ENCODE data around the gene EIF6. TPM values are rescaled to one million over a fixed set of nuclear protein-coding genes. Genes with fewer than 3 reads are reported as not detected.
A peak's percentile ranks its signal among the peaks of the same experiment; 100 is the strongest.

EIF6 gene
- total and polyA plus RNA-seq, 2 experiments from 2014 or later: 166 to 245 TPM

GRCh38 chr20:35314816-35315631, 30.5 kb upstream of the EIF6 start:
- H3K36me3 ChIP-seq (ENCODE audit: low read depth): no peaks in the 10 kb centered on the region
- H3K9me2 ChIP-seq (ENCODE audit: insufficient read depth): no peaks in the 10 kb centered on the region
- H3K27me3 ChIP-seq (replicated peaks; ENCODE audit: insufficient read depth): no peaks in the 10 kb centered on the region
- no peak overlapping the region for H3K4me3 ChIP-seq
- H3K4me2 ChIP-seq (ENCODE audit: unreplicated experiment): no peak overlapping the region
- peak overlapping the region; percentile 65 for H3K27ac ChIP-seq
- no peaks in the 10 kb centered on the region for H3K79me2 ChIP-seq (ENCODE audit: insufficient read depth)
- no peak for TF ChIP-seq EZH2 (IDR thresholded peaks at IDR 0.05; ENCODE audit: insufficient read depth, poor library complexity, severe bottlenecking)
- TF ChIP-seq EZH2phosphoT487 (IDR thresholded peaks at IDR 0.05; ENCODE audit: insufficient read depth, low read depth): no peak
- no peak overlapping the region for H3K9ac ChIP-seq
- no peaks in the 10 kb centered on the region for H3K9me3 ChIP-seq (ENCODE audit: low read depth)
- peaks cover 58% of the 10 kb centered on the region for H3F3A ChIP-seq (ENCODE audit: insufficient read depth)
- DNase-seq: no peak
- WGBS, 2 experiments (ENCODE audit: low coverage in 1 of 2, low lambda C conversion rate in 2 of 2, missing lambda C conversion rate in 2 of 2): 74 to 78% methylated on average over 3 of the region's 3 CpGs
- in situ Hi-C loops (cut with MboI): no loop called here
- H2AFZ ChIP-seq: no peak overlapping the region
- H4K20me1 ChIP-seq (ENCODE audit: insufficient read depth): no peaks in the 10 kb centered on the region
- peaks cover 73% of the 10 kb centered on the region for H3K4me1 ChIP-seq (ENCODE audit: insufficient read depth)

DNA sequence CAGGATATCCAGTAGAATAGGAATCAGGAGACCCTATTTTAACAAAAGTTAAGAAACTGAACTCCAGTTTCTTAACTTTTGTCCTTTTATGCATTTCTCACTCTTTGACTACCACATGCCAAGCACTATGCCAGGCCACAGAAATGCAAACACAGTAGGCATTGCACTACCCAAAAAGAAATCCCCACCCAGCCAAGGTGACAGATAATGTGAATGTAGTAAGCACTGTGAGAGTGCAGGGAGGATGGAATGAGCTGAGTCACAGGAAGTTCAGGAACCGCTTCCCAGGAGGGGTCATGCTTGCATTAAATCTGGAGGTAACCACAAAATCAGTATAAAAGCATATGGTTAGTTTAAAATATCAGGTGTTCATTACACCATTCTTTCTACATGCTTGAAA, 27.7 kb upstream of the EIF6 start:
- TF ChIP-seq EZH2phosphoT487 (IDR thresholded peaks at IDR 0.05; ENCODE audit: insufficient read depth, low read depth): peak; percentile 86; the same call in 1 of the 2 replicates
- TF ChIP-seq EZH2 (IDR thresholded peaks at IDR 0.05; ENCODE audit: insufficient read depth, poor library complexity, severe bottlenecking): no peak
- no peaks in the 10 kb centered on the region for H4K20me1 ChIP-seq (ENCODE audit: insufficient read depth)
- peak; percentile 92 for DNase-seq
- H3K27ac ChIP-seq: peak overlapping the region; percentile 79
- no peaks in the 10 kb centered on the region for H3K9me3 ChIP-seq (ENCODE audit: low read depth)
- 0% methylated on average over 1 of the region's 1 CpG for WGBS, 2 experiments (ENCODE audit: low coverage in 1 of 2, low lambda C conversion rate in 2 of 2, missing lambda C conversion rate in 2 of 2)
- 0 out of 2 replicates have a peak overlapping the region, but pooled peaks have one; percentile 10 for H3K4me3 ChIP-seq
- no peaks in the 10 kb centered on the region for H3K27me3 ChIP-seq (replicated peaks; ENCODE audit: insufficient read depth)
- peak overlapping the region; percentile 50 for H3K9ac ChIP-seq
- no peaks in the 10 kb centered on the region for H3K9me2 ChIP-seq (ENCODE audit: insufficient read depth)
- no peak overlapping the region for H2AFZ ChIP-seq
- no peaks in the 10 kb centered on the region for H3K36me3 ChIP-seq (ENCODE audit: low read depth)
- H3F3A ChIP-seq (ENCODE audit: insufficient read depth): peaks cover 64% of the 10 kb centered on the region
- H3K79me2 ChIP-seq (ENCODE audit: insufficient read depth): no peaks in the 10 kb centered on the region
- H3K4me1 ChIP-seq (ENCODE audit: insufficient read depth): peaks cover 73% of the 10 kb centered on the region
- in situ Hi-C loops (cut with MboI): no loop called here
- H3K4me2 ChIP-seq (ENCODE audit: unreplicated experiment): peak overlapping the region; percentile 74

DNA sequence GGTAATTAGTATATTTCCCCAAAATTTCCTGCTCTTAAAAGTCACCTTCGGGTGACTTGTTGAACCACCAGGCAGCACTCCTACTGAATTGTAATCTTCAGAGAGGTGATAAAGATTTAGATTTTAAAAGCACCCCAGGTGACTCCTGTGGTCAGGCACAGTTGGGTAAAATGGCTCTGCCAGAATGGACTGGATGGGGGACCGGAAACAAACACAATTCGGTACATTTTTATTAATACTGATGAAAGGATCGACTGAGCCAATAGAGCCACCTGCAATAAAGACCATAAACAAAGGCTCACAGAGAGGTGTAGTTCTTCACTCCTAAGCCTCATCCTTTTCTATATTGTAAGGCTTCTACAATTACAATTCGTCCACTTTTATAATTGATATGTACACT, 27.2 kb upstream of the EIF6 start:
- Histone ChIP-seq H3K9ac (peak overlapping the region; percentile 50), H3K9me2 (ENCODE audit: insufficient read depth) (no peaks in the 10 kb centered on the region), H3K4me1 (ENCODE audit: insufficient read depth) (peaks cover 78% of the 10 kb centered on the region), H2AFZ (no peak overlapping the region), H3K36me3 (ENCODE audit: low read depth) (no peaks in the 10 kb centered on the region), H4K20me1 (ENCODE audit: insufficient read depth) (no peaks in the 10 kb centered on the region), H3K9me3 (ENCODE audit: low read depth) (no peaks in the 10 kb centered on the region), H3K27ac (peak overlapping the region; percentile 79), H3K27me3 (replicated peaks; ENCODE audit: insufficient read depth) (no peaks in the 10 kb centered on the region), H3F3A (ENCODE audit: insufficient read depth) (peaks cover 69% of the 10 kb centered on the region), H3K79me2 (ENCODE audit: insufficient read depth) (no peaks in the 10 kb centered on the region), H3K4me2 (ENCODE audit: unreplicated experiment) (peak overlapping the region; percentile 74), H3K4me3 (0 out of 2 replicates have a peak overlapping the region, but pooled peaks have one; percentile 10)
- in situ Hi-C loops (cut with MboI): no loop called here
- WGBS, 2 experiments (ENCODE audit: low coverage in 1 of 2, low lambda C conversion rate in 2 of 2, missing lambda C conversion rate in 2 of 2): 87 to 89% methylated on average over 5 of the region's 5 CpGs
- no peak for DNase-seq
- TF ChIP-seq EZH2 (IDR thresholded peaks at IDR 0.05; ENCODE audit: insufficient read depth, poor library complexity, severe bottlenecking): no peak
- TF ChIP-seq EZH2phosphoT487 (IDR thresholded peaks at IDR 0.05; ENCODE audit: insufficient read depth, low read depth): no peak

DNA sequence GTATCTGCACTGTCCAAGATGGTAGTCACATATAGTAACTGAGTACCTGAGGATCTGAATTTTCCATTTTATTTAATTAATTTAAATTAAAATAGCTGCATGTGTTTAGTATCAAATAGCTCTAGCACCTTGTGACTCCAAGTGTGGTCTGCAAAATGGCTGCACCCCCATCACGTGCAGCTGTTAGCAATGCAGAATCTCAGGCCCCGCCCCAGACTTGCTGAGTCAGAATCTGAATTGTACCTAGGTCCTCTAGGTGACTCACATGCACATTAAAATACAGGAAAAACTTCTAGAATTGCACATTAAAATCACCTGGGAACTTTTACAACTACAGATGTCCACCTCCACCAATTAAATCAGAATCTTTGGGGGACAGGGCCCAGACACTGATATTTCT, 26.8 kb upstream of the EIF6 start:
- Histone ChIP-seq H3F3A (ENCODE audit: insufficient read depth) (peaks cover 73% of the 10 kb centered on the region), H3K4me1 (ENCODE audit: insufficient read depth) (peaks cover 82% of the 10 kb centered on the region), H2AFZ (no peak overlapping the region), H3K9me2 (ENCODE audit: insufficient read depth) (no peaks in the 10 kb centered on the region), H4K20me1 (ENCODE audit: insufficient read depth) (no peaks in the 10 kb centered on the region), H3K9ac (peak overlapping the region; percentile 50), H3K4me3 (no peak overlapping the region), H3K36me3 (ENCODE audit: low read depth) (no peaks in the 10 kb centered on the region), H3K27me3 (replicated peaks; ENCODE audit: insufficient read depth) (no peaks in the 10 kb centered on the region), H3K27ac (peak overlapping the region; percentile 79), H3K79me2 (ENCODE audit: insufficient read depth) (no peaks in the 10 kb centered on the region), H3K4me2 (ENCODE audit: unreplicated experiment) (peak overlapping the region; percentile 74), H3K9me3 (ENCODE audit: low read depth) (no peaks in the 10 kb centered on the region)
- in situ Hi-C loops (cut with MboI): no loop called here
- WGBS, 2 experiments (ENCODE audit: low coverage in 1 of 2, low lambda C conversion rate in 2 of 2, missing lambda C conversion rate in 2 of 2): 56 to 69% methylated on average over 2 of the region's 2 CpGs
- TF ChIP-seq EZH2phosphoT487 (IDR thresholded peaks at IDR 0.05; ENCODE audit: insufficient read depth, low read depth) (no peak), EZH2 (IDR thresholded peaks at IDR 0.05; ENCODE audit: insufficient read depth, poor library complexity, severe bottlenecking) (no peak)
- peak; percentile 66 for DNase-seq
